ENCODE measurements around the gene U2SURP. TPM values are rescaled to one million over a fixed set of nuclear protein-coding genes. Genes with fewer than 3 reads are reported as not detected.

Gene U2SURP
- total RNA-seq, 4 donors from 2014 or later = 67.4 to 138 (median 78.8) TPM

DNA sequence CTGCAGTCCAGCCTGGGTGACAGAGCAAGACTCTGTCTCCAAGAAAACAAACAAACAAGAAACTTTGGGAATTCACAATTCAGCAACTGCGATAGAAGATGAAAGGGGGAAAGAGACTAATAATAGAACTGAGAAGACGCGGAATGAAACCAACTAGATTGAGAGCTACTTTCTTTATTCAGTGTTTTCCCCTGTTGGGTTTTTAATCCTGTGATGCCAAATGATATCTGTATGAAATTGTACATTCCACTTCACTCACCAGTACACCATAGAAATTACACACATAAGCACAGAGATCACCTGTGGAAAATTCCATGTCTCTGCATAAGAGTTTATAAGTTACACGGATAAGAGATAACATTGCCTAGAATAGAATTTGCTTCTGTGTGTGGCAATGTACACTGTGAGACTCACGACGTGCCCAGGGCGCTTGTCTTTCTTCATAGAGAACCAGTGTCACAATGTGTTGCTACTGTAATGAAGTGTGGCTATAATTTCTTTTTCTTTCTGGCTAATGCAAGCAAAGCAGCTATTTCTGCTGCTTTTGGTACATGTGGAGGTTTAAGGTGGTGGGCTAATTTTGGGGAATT, 100.5 kb downstream of the U2SURP start:
- Histone ChIP-seq H3K4me1 (no peaks in the 10 kb centered on the region), H3K9me3 (peaks cover 0 to 14% (median 4%) of the 10 kb centered on the region in 4 donors), H3K27me3 (no peaks in the 10 kb centered on the region), H3K27ac (no peak overlapping the region), H3K4me3 (no peak overlapping the region), H3K36me3 (no peaks in the 10 kb centered on the region)
- DNase-seq = no peak
- TF ChIP-seq POLR2A (IDR thresholded peaks at IDR 0.05) = no peak
- TF ChIP-seq, protein P1, sequence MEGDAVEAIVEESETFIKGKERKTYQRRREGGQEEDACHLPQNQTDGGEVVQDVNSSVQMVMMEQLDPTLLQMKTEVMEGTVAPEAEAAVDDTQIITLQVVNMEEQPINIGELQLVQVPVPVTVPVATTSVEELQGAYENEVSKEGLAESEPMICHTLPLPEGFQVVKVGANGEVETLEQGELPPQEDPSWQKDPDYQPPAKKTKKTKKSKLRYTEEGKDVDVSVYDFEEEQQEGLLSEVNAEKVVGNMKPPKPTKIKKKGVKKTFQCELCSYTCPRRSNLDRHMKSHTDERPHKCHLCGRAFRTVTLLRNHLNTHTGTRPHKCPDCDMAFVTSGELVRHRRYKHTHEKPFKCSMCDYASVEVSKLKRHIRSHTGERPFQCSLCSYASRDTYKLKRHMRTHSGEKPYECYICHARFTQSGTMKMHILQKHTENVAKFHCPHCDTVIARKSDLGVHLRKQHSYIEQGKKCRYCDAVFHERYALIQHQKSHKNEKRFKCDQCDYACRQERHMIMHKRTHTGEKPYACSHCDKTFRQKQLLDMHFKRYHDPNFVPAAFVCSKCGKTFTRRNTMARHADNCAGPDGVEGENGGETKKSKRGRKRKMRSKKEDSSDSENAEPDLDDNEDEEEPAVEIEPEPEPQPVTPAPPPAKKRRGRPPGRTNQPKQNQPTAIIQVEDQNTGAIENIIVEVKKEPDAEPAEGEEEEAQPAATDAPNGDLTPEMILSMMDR (IDR thresholded peaks at IDR 0.05) = no peak

DNA sequence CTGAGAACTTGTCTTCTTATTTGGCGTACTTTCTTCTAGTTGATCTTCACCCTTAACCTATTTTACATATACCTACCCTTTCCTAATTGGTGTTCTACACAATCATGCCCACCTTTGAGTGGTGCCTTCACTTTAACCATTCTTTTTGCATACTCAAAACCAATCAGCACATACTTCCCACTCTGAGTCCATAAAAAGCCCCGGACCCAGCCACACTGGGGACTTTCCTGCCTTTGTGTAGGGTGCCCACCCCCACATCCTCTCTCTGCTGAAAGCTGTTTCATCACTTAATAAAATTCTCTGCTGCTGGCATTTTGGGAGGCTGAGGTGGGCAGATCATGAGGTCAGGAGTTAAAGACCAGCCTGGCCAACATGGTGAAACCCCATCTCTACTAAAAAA, 102.3 kb downstream of the U2SURP start:
- H3K27me3 ChIP-seq = no peaks in the 10 kb centered on the region
- H3K4me3 ChIP-seq = no peak overlapping the region
- H3K4me1 ChIP-seq = no peaks in the 10 kb centered on the region
- no peaks in the 10 kb centered on the region for H3K36me3 ChIP-seq
- no peak overlapping the region for H3K27ac ChIP-seq
- TF ChIP-seq, protein P1 (IDR thresholded peaks at IDR 0.05) = no peak
- TF ChIP-seq POLR2A (IDR thresholded peaks at IDR 0.05) = no peak
- no peak for DNase-seq
- peaks cover 0 to 14% (median 4%) of the 10 kb centered on the region in 4 donors for H3K9me3 ChIP-seq

DNA sequence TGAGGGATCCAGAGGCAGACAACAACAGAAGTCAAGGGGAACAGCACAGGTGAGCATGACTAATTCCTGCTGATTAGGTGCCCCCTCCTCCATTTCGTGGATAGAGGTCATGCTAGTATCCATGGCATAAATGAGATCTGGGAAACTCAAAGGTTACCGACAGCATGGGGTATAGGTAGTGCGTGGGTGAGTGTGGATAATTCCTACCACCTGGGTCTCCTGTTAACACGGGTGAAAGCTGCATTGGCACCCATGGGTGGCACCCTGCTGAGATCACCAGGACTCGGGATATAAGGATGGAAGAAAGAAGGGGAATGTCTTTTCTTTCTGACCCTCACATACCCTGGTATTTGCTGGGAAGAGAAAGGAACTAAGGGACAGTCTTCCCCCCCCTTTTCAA, 103.8 kb downstream of the U2SURP start:
- Histone ChIP-seq H3K9me3 (peaks cover 0 to 14% (median 4%) of the 10 kb centered on the region in 4 donors), H3K4me3 (no peak overlapping the region), H3K36me3 (no peaks in the 10 kb centered on the region), H3K27me3 (no peaks in the 10 kb centered on the region), H3K4me1 (no peaks in the 10 kb centered on the region), H3K27ac (no peak overlapping the region)
- TF ChIP-seq, protein P1 (IDR thresholded peaks at IDR 0.05) = no peak
- TF ChIP-seq POLR2A (IDR thresholded peaks at IDR 0.05) = no peak
- no peak for DNase-seq

DNA sequence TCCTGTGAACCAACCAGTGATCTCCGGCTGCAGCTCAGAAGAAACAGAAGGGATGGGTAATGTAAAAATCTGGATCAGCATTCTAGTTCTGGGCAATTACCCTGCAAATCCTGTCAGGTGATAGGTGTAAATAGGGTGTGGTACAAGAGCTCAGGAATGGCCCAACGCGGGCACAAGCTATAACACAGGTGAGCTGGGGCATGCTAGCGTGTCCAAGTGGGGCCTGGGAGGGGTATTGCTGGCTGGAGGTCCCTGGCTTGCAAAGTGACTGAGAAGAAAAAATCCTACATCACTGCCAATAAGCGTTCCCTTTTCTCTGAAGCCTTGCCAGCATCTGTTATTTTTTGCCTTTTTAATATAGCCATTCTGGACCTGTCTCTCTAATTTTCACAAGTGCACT, 108.5 kb downstream of the U2SURP start:
- no peak overlapping the region for H3K4me3 ChIP-seq
- no peaks in the 10 kb centered on the region for H3K4me1 ChIP-seq
- H3K9me3 ChIP-seq = peaks cover 0 to 11% (median 4%) of the 10 kb centered on the region in 4 donors
- TF ChIP-seq, protein P1 (IDR thresholded peaks at IDR 0.05) = no peak
- no peak for TF ChIP-seq POLR2A (IDR thresholded peaks at IDR 0.05)
- no peak for DNase-seq
- no peaks in the 10 kb centered on the region for H3K36me3 ChIP-seq
- no peak overlapping the region for H3K27ac ChIP-seq
- no peaks in the 10 kb centered on the region for H3K27me3 ChIP-seq

Small RNAs within 50 kb of the gene (small RNA-seq; reads per million reads assigned to genes)
- 0 reads per million in 2 donors for gene AC021074.2

Other genes with a start within 250 kb of the U2SURP start
- 1 to 10 TPM in 3 of 4 donors, not detected in 1; 2.3 to 3.2 (median 2.5) TPM for gene PCOLCE2, start 112.5 kb upstream of the U2SURP start, total RNA-seq
- gene PAQR9, start 37.9 kb upstream of the U2SURP start, total RNA-seq = not detected
- 10 to 100 TPM in 1 of 4 donors, 1 to 10 TPM in 3; 2.8 to 20.6 (median 7.9) TPM for gene CHST2, start 118.2 kb downstream of the U2SURP start, total RNA-seq

All from Peyer's patch (tissue), 4 donors.